HepG2 (cell line): ENCODE measurements around the gene RTN3.

Experiments used
- CBFB ChIP-seq: sonication (generic); formaldehyde crosslinking; IDR thresholded peaks from 2 replicates; pipeline ENCODE4 v1.4.0; 2020; ENCODE audit warnings: missing genetic modification reagents
- CREM ChIP-seq, 2 experiments: sonication (generic) in 1 of 2; formaldehyde crosslinking in 1 of 2; IDR thresholded peaks; 2 replicates each; pipeline versions ENCODE4 v1.4.0 to v1.6.1; 2016 to 2020; ENCODE audit warnings: antibody characterized with exemption in 1 of 2, mild to moderate bottlenecking in 1 of 2, missing genetic modification reagents in 1 of 2
- CTCF ChIP-seq: sonication (generic); formaldehyde crosslinking; IDR thresholded peaks from 2 replicates; pipeline ENCODE4 v1.5.0; 2020; ENCODE audit warnings: mild to moderate bottlenecking, missing genetic modification reagents, moderate library complexity
- MAZ ChIP-seq, 2 experiments: sonication (generic) in 1 of 2; formaldehyde crosslinking in 1 of 2; IDR thresholded peaks; 2 replicates each; pipeline versions ENCODE4 v1.5.0 to v1.6.1; 2012 to 2020; ENCODE audit warnings: low read depth in 2 of 2, mild to moderate bottlenecking in 2 of 2, borderline replicate concordance in 1 of 2, improper control_type of control experiment in 1 of 2, low read length in 1 of 2, missing genetic modification reagents in 1 of 2, moderate library complexity in 1 of 2
- NFE2L1 ChIP-seq: sonication (generic); formaldehyde crosslinking; IDR thresholded peaks from 2 replicates; pipeline ENCODE4 v1.4.0; 2020; ENCODE audit warnings: missing genetic modification reagents, mild to moderate bottlenecking, borderline replicate concordance
- PATZ1 ChIP-seq: sonication (generic); formaldehyde crosslinking; IDR thresholded peaks from 2 replicates; pipeline ENCODE4 v1.4.0; 2020; ENCODE audit warnings: missing genetic modification reagents
- TAF1 ChIP-seq: sonication (generic); formaldehyde crosslinking; IDR thresholded peaks from 2 replicates; pipeline ENCODE4 v1.4.0; 2020; ENCODE audit warnings: missing genetic modification reagents
- ZNF773 ChIP-seq: sonication (generic); formaldehyde crosslinking; IDR thresholded peaks from 2 replicates; pipeline ENCODE4 v1.4.0; 2020; ENCODE audit warnings: missing genetic modification reagents, borderline replicate concordance

GRCh38 chr11:63800921-63801320, 119.6 kb downstream of the RTN3 start:
- TF ChIP-seq NFE2L1 (no peak), ZNF773 (CRISPR knock-in tag) (no peak), PATZ1 (CRISPR knock-in tag) (no peak), MAZ (IDR thresholded peaks at IDR 0.05; ENCODE audit: borderline replicate concordance, low read depth, low read length) (no peak), MAZ (CRISPR knock-in tag; IDR thresholded peaks at IDR 0.05; ENCODE audit: low read depth) (no peak), CTCF (no peak), CREM (IDR thresholded peaks at IDR 0.05) (no peak), CREM (CRISPR knock-in tag; IDR thresholded peaks at IDR 0.05) (no peak), TAF1 (CRISPR knock-in tag) (no peak), CBFB (CRISPR knock-in tag) (no peak)
